Measurements from ENCODE around the gene ZFPL1. TPM values are rescaled to one million over a fixed set of nuclear protein-coding genes. Genes with fewer than 3 reads are reported as not detected.

Gene ZFPL1
- total RNA-seq, 2 experiments from 2014 or later: 25.2 to 27.4 TPM

GRCh38 chr11:65134240-65134951 is 50.4 kb downstream of the ZFPL1 start, which contains the start of gene SYVN1:
TSS of gene SYVN1 (minus strand) at chr11:65134519. CDS start at chr11:65133601, 918 bp downstream.
- Mint-ChIP-seq H3K4me3 (peak within 1 kb of the TSS; percentile 98), H3K27me3 (no peaks in the 10 kb centered on the region), H3K27ac (peak within 1 kb of the TSS; percentile 99), H3K36me3 (peaks cover 6% of the 10 kb centered on the region), H3K4me1 (peaks cover 24% of the 10 kb centered on the region), H3K9me3 (no peaks in the 10 kb centered on the region)
- DNase-seq: peak; percentile 92

- no peaks in the 10 kb centered on the region for H3K27me3 Mint-ChIP-seq
- H3K4me3 Mint-ChIP-seq: peak overlapping the region; percentile 98
- H3K27ac Mint-ChIP-seq: peak overlapping the region; percentile 99
- peaks cover 24% of the 10 kb centered on the region for H3K4me1 Mint-ChIP-seq
- peak; percentile 81 for DNase-seq
- H3K36me3 Mint-ChIP-seq: peaks cover 6% of the 10 kb centered on the region
- H3K9me3 Mint-ChIP-seq: no peaks in the 10 kb centered on the region
Measured at GRCh38 chr11:65134952-65135632, 51.1 kb downstream of the ZFPL1 start.

GRCh38 chr11:65135633-65136145 is 51.7 kb downstream of the ZFPL1 start:
- Mint-ChIP-seq H3K36me3 (peaks cover 6% of the 10 kb centered on the region), H3K4me1 (peaks cover 24% of the 10 kb centered on the region), H3K9me3 (no peaks in the 10 kb centered on the region)

GRCh38 chr11:65136515-65137096 is 52.6 kb downstream of the ZFPL1 start:
- H3K36me3 Mint-ChIP-seq: peaks cover 2% of the 10 kb centered on the region
- peak overlapping the region; percentile 81 for H3K27ac Mint-ChIP-seq
- H3K27me3 Mint-ChIP-seq: no peaks in the 10 kb centered on the region
- peaks cover 24% of the 10 kb centered on the region for H3K4me1 Mint-ChIP-seq
- no peaks in the 10 kb centered on the region for H3K9me3 Mint-ChIP-seq
- DNase-seq: no peak
- no peak overlapping the region for H3K4me3 Mint-ChIP-seq

More at GRCh38 chr11:65135633-65136145, 51.7 kb downstream of the ZFPL1 start:
- Mint-ChIP-seq H3K27me3 (no peaks in the 10 kb centered on the region), H3K27ac (peak overlapping the region; percentile 99), H3K4me3 (peak overlapping the region; percentile 98)
- no peak for DNase-seq

Other genes starting within 250 kb of the ZFPL1 start
- under 1 TPM; 0.46 to 0.54 TPM for gene CDC42BPG, start 239.6 kb upstream of the ZFPL1 start, total RNA-seq
- 100 to 1,000 TPM; 103 to 112 TPM for gene EHD1, start 205.6 kb upstream of the ZFPL1 start, total RNA-seq
- 10 to 100 TPM; 17.3 to 18.0 TPM for gene ATG2A, start 167.0 kb upstream of the ZFPL1 start, total RNA-seq
- gene PPP2R5B, start 159.5 kb upstream of the ZFPL1 start, total RNA-seq: 10 to 100 TPM; 11.3 to 11.4 TPM
- gene GPHA2, start 148.3 kb upstream of the ZFPL1 start, total RNA-seq: not detected
- under 1 TPM in 1 of 2 experiments, not detected in 1; 0.14 TPM for gene MAJIN, start 112.1 kb upstream of the ZFPL1 start, total RNA-seq
- under 1 TPM in 1 of 2 experiments, not detected in 1; 0.08 TPM for gene BATF2, start 87.3 kb upstream of the ZFPL1 start, total RNA-seq
- gene ARL2, start 70.1 kb upstream of the ZFPL1 start, total RNA-seq: 100 to 1,000 TPM; 114 TPM
- gene SNX15, start 56.8 kb upstream of the ZFPL1 start, total RNA-seq: 1 to 10 TPM; 7.3 to 9.0 TPM
- gene SAC3D1, start 43.0 kb upstream of the ZFPL1 start, total RNA-seq: 10 to 100 TPM; 16.2 to 17.3 TPM
- 10 to 100 TPM in 1 of 2 experiments, 1 to 10 TPM in 1; 9.8 to 10.3 TPM for gene NAALADL1, start 25.7 kb upstream of the ZFPL1 start, total RNA-seq
- gene CDCA5, start 182 bp upstream of the ZFPL1 start, total RNA-seq: 100 to 1,000 TPM; 130 to 134 TPM
- gene VPS51, start 12.0 kb downstream of the ZFPL1 start, total RNA-seq: 100 to 1,000 TPM in 1 of 2 experiments, 10 to 100 TPM in 1; 88.0 to 108 TPM
- gene TM7SF2, start 27.6 kb downstream of the ZFPL1 start, total RNA-seq: 10 to 100 TPM; 12.3 to 14.7 TPM
- 10 to 100 TPM; 14.9 to 15.1 TPM for gene ZNHIT2, start 33.5 kb downstream of the ZFPL1 start, total RNA-seq
- gene FAU, start 37.9 kb downstream of the ZFPL1 start, total RNA-seq: 1,000 to 10,000 TPM; 1,087 to 1,097 TPM
- 100 to 1,000 TPM in 1 of 2 experiments, 10 to 100 TPM in 1; 99.9 to 100 TPM for gene MRPL49, start 38.1 kb downstream of the ZFPL1 start, total RNA-seq
- gene SYVN1, start 50.3 kb downstream of the ZFPL1 start, total RNA-seq: 10 to 100 TPM; 27.5 to 29.3 TPM
- gene SPDYC, start 86.0 kb downstream of the ZFPL1 start, total RNA-seq: not detected
- gene CAPN1, start 97.7 kb downstream of the ZFPL1 start, total RNA-seq: 10 to 100 TPM; 57.9 to 66.7 TPM
- 10 to 100 TPM; 73.8 to 74.5 TPM for gene POLA2, start 177.7 kb downstream of the ZFPL1 start, total RNA-seq
- under 1 TPM; 0.18 to 0.54 TPM for gene CDC42EP2, start 230.6 kb downstream of the ZFPL1 start, total RNA-seq
- 10 to 100 TPM; 50.5 to 54.9 TPM for gene DPF2, start 249.6 kb downstream of the ZFPL1 start, total RNA-seq